ENCODE measurements around the gene CCDC150. TPM values are rescaled to one million over a fixed set of nuclear protein-coding genes. Genes with fewer than 3 reads are reported as not detected.
A peak's percentile ranks its signal among the peaks of the same experiment; 100 is the strongest.

Gene CCDC150
- 3.1 to 6.0 TPM (median 3.6 TPM) in 3 replicates for total RNA-seq
- long read RNA-seq, partial matches to known transcripts: 2 of 5 reads
- long read RNA-seq, other reads (novel, unspliced or antisense): 3 of 5 reads

DNA sequence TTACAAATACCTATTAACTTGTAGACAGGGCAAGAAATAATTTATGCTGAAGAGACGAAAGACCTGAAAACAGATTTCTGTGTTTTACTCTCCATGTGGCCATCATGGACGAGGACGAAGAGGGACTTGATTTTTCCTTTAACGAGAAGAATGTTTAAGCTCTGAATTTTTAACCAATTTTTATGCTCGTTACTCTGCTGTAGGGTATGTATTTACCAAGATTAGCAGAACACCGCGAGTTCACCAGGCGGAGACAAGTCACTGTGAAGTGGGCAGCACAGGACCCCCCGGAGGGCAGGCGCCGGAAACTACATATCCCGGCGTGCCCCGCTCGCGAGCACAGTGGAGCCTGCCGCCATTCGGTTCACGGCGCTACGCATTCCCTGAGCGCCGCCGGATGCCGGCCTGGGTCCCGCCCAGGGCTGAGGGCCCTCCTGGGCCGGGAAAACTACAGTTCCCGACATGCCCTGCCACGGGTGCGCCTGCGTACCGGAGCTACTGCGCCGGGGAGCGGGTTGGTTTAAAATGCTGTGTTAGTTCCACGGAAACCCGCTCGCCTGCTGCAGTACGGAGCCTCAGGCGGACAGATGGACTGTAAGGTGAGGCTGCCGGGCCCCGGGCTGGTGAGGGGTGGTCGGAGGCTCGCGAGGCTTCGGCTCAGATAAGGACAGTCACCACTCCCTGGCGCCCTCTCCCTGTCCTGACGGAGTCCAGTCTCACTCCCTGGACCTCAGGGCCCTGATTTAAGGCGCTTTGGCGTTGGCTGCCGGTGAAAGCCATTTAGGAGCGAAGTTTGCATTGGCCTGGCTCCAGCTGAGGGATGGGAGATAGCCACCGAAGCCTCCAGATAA, at the start of gene CCDC150:
TSS of gene CCDC150 (plus strand) at position 536 of the 851 bp plus-strand sequence. CDS start at position 588, 52 bp downstream.
- Mint-ChIP-seq H3K9me3 (ENCODE audit: low read depth) (peaks cover 3% of the 10 kb centered on the region), H3K4me3 (ENCODE audit: unreplicated experiment) (peak within 1 kb of the TSS; percentile 90), H3K4me1 (ENCODE audit: low read depth) (peaks cover 19% of the 10 kb centered on the region), H3K36me3 (ENCODE audit: low read depth) (no peaks in the 10 kb centered on the region), H3K27ac (ENCODE audit: unreplicated experiment) (peak within 1 kb of the TSS; percentile 90), H3K27me3 (ENCODE audit: low read depth) (no peaks in the 10 kb centered on the region)
- peak; percentile 97 for DNase-seq (ENCODE audit: low spot score)
- TF ChIP-seq, protein P1, sequence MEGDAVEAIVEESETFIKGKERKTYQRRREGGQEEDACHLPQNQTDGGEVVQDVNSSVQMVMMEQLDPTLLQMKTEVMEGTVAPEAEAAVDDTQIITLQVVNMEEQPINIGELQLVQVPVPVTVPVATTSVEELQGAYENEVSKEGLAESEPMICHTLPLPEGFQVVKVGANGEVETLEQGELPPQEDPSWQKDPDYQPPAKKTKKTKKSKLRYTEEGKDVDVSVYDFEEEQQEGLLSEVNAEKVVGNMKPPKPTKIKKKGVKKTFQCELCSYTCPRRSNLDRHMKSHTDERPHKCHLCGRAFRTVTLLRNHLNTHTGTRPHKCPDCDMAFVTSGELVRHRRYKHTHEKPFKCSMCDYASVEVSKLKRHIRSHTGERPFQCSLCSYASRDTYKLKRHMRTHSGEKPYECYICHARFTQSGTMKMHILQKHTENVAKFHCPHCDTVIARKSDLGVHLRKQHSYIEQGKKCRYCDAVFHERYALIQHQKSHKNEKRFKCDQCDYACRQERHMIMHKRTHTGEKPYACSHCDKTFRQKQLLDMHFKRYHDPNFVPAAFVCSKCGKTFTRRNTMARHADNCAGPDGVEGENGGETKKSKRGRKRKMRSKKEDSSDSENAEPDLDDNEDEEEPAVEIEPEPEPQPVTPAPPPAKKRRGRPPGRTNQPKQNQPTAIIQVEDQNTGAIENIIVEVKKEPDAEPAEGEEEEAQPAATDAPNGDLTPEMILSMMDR (IDR thresholded peaks at IDR 0.05): peak; percentile 76

DNA sequence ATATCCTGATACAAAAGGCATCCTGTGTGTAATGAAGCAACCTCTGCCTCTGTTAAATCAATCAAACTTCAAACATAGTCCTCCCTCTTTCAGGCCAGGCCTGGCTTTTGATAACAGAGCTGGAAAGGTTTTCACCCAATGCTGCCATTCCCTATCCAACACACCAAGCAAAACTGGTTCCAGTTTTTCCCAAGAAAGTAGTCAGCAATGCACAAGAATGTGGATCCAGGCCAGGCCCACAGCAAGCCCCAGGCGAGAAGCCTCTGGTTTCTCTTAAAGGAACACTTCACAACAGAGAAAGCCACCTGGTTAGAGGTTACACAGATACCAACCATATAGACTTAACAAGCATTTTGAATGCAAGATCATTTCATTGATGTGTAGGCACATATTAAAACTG, 49.2 kb upstream of the CCDC150 start:
- Mint-ChIP-seq H3K4me1 (ENCODE audit: low read depth) (peaks cover 59% of the 10 kb centered on the region), H3K27me3 (ENCODE audit: low read depth) (no peaks in the 10 kb centered on the region), H3K9me3 (ENCODE audit: low read depth) (no peaks in the 10 kb centered on the region), H3K27ac (ENCODE audit: unreplicated experiment) (peak overlapping the region; percentile 85), H3K4me3 (ENCODE audit: unreplicated experiment) (no peak overlapping the region), H3K36me3 (ENCODE audit: low read depth) (no peaks in the 10 kb centered on the region)
- no peak for DNase-seq (ENCODE audit: low spot score)
- TF ChIP-seq, protein P1 (IDR thresholded peaks at IDR 0.05): no peak

DNA sequence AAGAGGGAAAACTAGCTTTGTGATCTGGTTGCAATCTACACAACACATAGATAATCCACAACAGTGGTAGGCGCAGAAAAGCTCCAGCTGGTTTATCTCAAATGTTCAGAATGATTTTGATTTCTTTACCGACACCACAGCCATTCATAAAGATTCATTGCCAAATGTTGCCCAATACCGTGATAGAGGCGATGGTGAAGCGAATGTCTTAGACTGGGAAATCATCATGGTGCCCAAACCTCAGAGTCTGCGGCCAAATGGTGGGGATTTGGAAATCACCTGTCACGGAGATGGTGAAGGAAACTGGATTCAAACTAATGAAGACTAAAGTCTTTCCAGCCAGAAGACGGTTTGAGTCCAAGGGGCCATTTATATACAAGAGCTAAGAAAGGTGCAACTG, 48.5 kb upstream of the CCDC150 start:
- Mint-ChIP-seq H3K27ac (ENCODE audit: unreplicated experiment) (no peak overlapping the region), H3K9me3 (ENCODE audit: low read depth) (no peaks in the 10 kb centered on the region), H3K4me3 (ENCODE audit: unreplicated experiment) (peak overlapping the region; percentile 49), H3K27me3 (ENCODE audit: low read depth) (no peaks in the 10 kb centered on the region), H3K4me1 (ENCODE audit: low read depth) (peaks cover 56% of the 10 kb centered on the region), H3K36me3 (ENCODE audit: low read depth) (no peaks in the 10 kb centered on the region)
- no peak for DNase-seq (ENCODE audit: low spot score)
- TF ChIP-seq, protein P1 (IDR thresholded peaks at IDR 0.05): no peak

DNA sequence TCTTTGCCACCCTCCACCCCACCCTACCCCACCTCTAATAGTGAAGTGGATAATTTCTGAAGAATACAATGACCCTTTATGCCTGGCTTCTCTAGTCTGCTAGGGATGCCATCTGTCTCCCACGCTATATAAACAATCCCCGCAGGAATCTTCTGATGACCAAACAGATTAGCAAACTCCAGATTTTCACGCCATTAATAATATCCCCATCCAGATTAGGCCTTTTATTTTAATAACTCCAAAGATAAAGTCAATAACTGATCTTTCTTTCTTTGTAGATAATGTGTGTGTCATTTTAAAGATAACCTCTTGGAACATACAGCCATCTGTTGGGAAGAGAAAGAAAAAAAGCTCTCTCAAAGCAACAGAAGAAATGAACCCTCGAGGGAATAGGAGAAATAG, 47.9 kb upstream of the CCDC150 start:
- Mint-ChIP-seq H3K27ac (ENCODE audit: unreplicated experiment) (peak overlapping the region; percentile 93), H3K36me3 (ENCODE audit: low read depth) (no peaks in the 10 kb centered on the region), H3K9me3 (ENCODE audit: low read depth) (no peaks in the 10 kb centered on the region), H3K27me3 (ENCODE audit: low read depth) (no peaks in the 10 kb centered on the region), H3K4me1 (ENCODE audit: low read depth) (peaks cover 50% of the 10 kb centered on the region), H3K4me3 (ENCODE audit: unreplicated experiment) (peak overlapping the region; percentile 94)
- TF ChIP-seq, protein P1 (IDR thresholded peaks at IDR 0.05): no peak
- DNase-seq (ENCODE audit: low spot score): no peak

DNA sequence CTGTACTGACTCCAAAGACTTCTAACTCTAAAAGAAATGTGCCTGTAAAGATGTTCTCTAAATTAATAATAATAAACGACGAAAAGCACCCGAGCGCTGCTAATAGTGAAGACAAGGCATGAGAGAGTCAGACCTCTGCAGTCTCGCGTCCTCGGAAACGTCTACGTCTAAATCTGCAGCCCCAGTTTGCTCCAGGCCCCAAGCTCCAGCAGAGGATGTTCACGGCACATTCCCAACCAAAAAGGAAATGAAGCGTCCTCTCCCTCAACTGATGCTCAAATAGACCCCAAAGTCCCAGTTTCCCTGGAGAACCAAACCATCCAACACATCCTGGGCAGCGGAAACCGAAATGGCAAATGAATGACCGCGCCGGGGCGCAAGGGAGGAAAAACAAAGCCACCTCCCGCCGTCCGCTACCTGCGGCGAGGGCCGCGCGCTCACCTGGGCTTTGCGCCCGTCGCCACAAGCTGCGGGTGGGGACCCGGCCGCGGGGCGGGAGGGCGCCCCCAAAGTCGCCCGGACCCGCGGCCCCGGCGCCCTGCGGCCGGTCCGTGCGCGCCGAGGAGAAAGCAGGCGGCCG, 47.1 kb upstream of the CCDC150 start:
- TF ChIP-seq, protein P1 (IDR thresholded peaks at IDR 0.05): peak; percentile 60
- Mint-ChIP-seq H3K27me3 (ENCODE audit: low read depth) (no peaks in the 10 kb centered on the region), H3K9me3 (ENCODE audit: low read depth) (no peaks in the 10 kb centered on the region), H3K4me3 (ENCODE audit: unreplicated experiment) (peak overlapping the region; percentile 94), H3K27ac (ENCODE audit: unreplicated experiment) (peak overlapping the region; percentile 93), H3K36me3 (ENCODE audit: low read depth) (no peaks in the 10 kb centered on the region), H3K4me1 (ENCODE audit: low read depth) (peaks cover 45% of the 10 kb centered on the region)
- DNase-seq (ENCODE audit: low spot score): no peak

Data from chondrocyte (in vitro differentiated cells).